IPS-NIHi7 (cell line): Measurements from ENCODE around the gene PSTPIP2.
A peak's percentile ranks its signal among the peaks of the same experiment; 100 is the strongest.
"Not testable (repeated sequence)": the region's sequence is repeated elsewhere in the genome, so short reads cannot be mapped to it uniquely, and the experiment has no call there.

Experiments used
- DNase-seq: peaks from one replicate; pipeline ENCODE4 v3.0.0; 2012; ENCODE audit warnings: mixed read lengths; ENCODE audit errors: extremely low spot score

Gene PSTPIP2

GRCh38 chr18:46037512-46038305, 34.4 kb downstream of the PSTPIP2 start:
- DNase-seq: no peak

DNA sequence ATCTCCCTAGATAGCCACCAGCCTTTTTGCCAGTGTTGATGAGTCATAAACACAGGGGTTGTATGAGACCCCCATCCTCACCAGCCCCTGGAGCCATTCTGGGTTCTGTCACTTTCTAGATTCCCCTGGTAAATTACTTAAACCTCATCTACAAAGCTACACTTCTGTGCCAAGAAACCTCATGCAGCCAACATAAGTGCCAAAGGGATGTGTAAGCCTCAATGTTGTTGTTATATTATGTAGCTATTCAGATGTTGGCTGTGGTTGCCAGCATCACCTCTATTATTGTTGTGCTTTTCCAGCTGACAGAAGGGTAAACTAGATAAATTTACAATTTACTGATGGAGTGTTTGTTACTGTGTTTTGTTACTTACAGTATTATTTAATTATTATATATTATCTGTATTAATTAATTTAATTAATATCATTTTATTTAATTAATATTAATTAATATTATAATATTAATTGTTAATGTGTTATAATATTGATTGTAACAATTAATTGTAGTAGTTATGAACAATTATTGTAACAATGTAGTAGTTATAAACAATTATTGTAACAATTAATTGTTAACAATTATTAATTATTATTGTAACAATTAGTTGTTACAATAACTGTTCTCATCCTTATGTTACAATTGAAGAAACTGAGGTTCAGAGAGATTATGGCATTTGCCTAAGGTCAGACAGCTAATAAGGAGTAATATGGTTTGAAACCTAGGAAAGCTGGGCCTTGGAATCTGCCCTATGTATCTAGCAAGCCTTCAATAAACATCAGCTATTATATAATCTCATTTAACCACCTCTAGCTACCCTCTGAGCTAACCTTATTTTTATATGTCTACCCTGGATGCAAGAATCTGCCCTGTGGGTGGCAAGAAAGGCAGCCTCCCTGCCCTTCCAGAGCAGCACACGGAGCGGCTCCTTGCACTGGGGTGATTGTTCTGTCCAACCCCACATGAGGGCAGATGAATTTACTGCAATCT, 36.1 kb downstream of the PSTPIP2 start:
- DNase-seq: no peak

GRCh38 chr18:46034230-46034629, 37.8 kb downstream of the PSTPIP2 start:
- no peak for DNase-seq

DNA sequence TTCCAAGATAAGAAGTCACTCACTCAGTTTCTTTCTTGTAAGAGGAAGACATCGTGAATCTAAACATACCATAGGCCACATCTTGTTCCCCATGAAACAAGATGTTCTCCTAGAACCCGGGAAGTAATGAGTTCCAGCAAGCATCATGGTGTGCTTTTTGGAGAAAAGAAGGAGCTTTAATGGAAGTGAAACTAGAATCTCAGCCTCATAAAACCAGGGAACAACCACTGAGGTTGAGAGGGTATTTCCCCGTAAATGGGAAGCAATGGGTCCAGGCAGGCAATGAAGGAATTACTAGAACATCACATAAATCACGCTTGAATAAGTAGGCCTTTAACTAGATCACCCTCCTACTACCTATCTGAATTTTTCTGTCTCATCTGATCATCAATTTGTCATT, 40.3 kb downstream of the PSTPIP2 start:
- no peak for DNase-seq

DNA sequence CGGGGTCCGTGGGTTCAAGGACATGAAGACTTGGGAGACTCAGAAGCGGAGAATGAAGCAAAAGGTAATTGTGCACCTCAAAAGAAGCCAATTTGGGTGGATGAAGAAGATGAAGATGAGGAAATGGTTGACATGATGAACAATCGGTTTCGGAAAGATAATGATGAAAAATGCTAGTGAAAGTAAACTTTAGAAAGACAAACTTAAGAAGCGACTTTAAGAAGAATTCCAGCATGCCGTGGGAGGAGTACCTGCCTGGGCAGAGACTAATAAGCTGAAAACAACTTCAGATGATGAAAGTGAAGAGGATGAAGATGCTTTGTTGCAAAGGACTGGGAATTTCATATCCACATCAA, 43.5 kb downstream of the PSTPIP2 start:
- DNase-seq: no peak

- DNase-seq: no peak
Observed at GRCh38 chr18:46019936-46020335, 52.1 kb downstream of the PSTPIP2 start.

DNA sequence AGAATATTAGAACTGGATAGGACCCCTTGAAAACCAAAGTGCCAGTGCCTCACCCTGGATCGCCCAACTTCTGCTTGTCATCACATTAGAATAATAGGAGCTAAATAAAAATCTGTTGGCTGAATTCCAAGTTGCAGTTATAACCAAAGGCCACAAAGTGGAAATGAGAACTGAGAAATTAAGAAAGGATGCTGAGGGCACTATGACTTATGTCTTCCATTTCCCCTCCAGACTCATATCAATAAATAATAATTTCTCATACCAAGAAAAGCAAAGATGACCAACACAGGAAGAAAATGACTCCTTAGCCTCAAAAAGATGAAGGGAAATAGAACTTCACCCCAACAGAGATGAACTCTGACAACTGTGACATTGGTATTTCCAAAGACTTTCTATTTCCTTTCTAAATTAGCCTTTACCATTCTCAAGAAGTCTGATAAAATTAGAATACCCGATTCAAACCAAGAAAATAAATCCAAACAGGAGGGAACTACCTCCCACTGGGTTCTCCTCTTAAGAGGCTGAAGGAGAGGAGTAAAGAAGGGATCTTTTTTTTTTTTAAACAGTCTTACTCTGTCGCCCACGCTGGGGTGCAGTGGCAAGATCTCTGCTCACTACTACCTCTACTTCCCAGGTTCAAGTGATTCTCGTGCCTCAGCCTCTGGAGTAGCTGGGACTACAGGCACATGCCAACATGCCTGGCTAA, 58.4 kb downstream of the PSTPIP2 start:
- DNase-seq: no peak

- DNase-seq: no peak
Observed at GRCh38 chr18:46010676-46011075, 61.4 kb downstream of the PSTPIP2 start.

DNA sequence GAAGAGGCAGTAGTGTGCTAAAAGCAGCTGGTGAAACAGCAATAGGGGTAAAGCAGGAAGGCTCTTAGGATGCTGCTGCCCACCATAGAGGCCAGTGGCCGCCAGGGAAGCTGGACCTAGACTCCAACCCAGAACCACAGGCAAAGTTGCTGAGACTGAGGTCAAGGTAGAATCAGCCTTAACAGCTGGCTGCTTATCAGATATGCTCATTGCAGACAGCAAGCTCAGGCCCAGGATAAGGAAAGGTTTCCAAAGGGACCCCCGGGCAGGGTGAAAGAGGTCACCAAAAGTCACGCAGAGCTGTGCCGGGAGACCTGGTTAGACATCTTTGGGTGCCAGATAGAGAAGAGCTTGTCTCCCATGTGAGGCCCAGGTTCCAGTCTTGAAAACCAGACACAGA, 62.0 kb downstream of the PSTPIP2 start:
- no peak for DNase-seq

GRCh38 chr18:46009125-46009840, 62.8 kb downstream of the PSTPIP2 start:
- no peak for DNase-seq

- DNase-seq: no peak
Observed at GRCh38 chr18:46008531-46008930, 63.5 kb downstream of the PSTPIP2 start.

- no peak for DNase-seq
Observed at GRCh38 chr18:46007165-46007564, 64.9 kb downstream of the PSTPIP2 start.

DNA sequence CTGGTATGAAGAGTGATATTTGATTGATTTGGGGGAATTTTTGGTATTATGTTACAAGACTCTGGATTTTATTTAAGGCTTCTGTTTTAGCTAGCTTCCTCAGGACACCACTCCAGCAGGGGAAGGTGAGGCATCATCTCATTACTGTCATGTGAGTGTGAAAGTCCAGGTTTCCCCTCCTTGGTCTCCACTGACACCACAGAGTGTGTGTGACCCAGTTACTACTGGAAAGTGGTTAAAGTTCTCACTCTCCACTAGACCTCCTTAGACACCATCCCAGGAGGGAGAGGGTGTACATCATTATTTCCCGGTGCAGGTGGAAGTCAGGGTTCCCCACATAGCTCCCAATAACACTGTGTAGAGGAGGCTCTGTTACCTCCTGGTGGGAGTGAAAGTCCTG, 69.1 kb downstream of the PSTPIP2 start:
- DNase-seq: no peak

- DNase-seq: no peak
Observed at GRCh38 chr18:46001892-46002291, 70.2 kb downstream of the PSTPIP2 start.

DNA sequence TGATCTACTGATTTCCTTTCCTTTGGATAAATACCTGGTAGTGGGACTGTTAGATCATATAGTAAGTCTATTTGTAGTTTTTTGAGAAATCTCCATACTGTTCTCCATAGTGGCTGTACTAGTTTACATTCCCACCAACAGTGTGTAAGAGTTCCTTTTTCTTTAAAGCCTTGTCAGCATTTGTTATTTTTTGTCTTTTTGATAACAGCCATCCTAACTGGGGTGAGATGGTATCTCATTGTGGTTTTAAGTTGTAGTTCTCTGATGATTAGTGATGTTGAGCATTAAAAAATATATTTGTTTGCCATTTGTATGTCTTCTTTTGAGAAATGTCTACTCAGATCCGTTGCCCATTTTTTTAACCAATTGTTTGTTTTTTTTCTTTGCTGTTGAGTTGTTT, 71.0 kb downstream of the PSTPIP2 start:
- DNase-seq: no peak

DNA sequence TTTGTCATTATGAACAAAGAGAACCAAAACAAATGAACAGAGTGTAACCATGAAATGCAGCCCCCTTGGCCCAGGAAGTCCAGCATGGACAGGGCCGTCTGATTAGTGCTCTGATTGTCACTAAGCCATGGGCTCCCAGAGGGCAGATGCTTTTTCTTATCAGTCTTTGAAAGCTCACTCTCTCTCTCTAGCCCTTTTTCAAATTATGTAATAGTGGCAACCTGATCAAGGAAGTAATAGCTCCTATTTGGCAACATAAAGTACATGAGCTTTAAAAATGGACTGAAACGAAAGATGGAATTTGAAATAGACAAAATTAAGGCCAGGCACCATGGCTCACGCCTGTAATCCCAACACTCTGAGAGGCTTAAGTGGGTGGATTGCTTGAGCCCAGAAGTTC, 72.5 kb downstream of the PSTPIP2 start:
- no peak for DNase-seq

DNA sequence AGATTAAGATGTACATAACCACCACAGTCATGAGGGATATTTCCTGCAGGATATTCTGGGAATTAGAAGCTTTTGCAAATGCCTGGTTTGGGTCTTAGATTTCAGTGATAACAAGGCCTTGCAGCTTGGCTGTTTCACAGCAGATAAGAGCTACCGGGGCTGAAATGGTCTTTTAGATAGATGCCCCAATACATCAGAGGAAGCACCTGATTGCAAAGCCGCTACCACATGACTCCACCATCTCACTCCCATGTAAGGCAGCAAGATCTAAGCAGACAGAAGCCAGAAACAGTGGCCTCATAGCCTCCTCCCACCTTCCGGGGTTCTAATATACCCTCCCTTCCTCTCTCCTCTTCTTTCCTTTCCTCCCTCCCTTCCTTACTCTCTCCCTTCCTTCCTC, 73.8 kb downstream of the PSTPIP2 start:
- DNase-seq: peak; percentile 31

DNA sequence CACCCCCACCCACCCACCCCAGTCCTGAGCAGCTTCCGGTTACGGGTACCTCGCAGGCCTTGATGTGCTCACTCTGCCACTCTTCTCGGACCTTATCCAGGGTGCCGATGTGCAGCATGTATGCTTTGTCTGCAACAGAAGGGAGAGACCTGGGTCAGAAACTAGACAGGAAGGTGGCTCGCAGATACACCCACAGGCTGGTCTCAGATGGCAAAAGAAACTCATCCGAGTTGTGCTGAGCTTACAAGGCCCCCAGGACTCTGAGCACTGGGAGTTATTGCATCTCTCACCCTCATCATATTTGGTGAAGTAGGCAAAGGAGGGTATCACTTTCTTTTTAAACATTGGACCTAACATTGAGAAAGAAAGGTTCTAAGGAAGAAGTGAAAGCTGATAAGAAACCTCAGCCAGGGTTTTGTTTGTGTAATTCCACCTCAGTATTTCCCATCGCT, 74.3 kb downstream of the PSTPIP2 start:
- DNase-seq: no peak

GRCh38 chr18:45995461-45995860, 76.6 kb downstream of the PSTPIP2 start:
- no peak for DNase-seq

DNA sequence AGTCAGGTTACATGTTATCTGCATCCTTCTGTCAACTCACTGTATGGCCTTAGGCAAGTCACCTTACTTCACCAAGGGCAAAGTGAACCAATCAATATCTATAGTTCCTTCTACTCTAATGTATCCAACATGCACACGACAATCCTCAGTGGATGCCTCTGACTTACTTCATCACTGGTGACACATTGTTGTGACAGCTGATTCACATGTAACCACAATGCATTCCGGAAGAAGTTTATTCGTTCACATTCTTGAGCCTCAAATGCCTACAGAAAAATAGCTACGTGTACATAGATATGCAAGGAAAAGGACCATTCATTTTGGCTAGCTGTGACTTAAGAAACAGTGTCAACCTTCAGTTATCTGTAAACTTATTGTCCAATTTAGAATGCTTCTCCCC, 78.6 kb downstream of the PSTPIP2 start:
- no peak for DNase-seq

DNA sequence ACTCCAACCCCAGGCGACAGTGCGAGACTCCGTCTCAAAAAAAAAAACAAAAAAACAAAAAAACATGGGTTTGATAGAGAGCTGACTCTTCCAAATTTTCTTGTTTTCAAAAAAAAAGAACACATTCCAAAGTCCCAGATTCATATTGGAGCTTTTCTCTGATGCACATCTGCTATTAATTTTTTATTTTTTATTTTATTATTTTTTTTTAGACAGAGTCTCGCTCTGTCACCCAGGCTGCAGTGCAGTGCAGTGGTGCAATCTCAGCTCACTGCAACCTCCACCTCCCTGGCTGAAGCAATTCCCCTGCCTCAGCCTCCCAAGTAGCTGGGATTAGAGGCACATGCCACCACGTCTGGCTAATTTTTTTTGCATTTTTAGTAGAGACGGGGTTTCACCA, 79.5 kb downstream of the PSTPIP2 start:
- not testable (repeated sequence) for DNase-seq

DNA sequence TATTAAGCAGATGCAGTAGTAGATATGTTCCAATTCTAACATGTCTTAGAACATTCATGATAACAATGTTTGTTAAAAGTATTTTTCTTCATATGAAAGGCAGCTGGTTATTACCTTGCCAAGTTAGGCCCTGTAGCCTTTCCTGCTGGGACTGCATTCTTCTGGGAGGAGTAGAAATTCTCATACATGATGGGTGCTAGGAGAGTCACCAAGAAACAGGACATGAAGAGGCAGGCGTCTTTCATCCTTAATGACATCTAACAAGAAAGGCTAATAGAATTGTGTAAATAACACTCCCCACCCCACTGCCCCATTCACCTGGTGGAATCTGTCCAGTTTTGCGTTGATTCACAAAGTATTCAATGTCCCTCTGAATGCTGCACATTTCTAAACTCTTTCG, 80.3 kb downstream of the PSTPIP2 start:
- DNase-seq: no peak
